HK-2 (cell line): Measurements from ENCODE around the gene WDR1.

Experiments used
- DNase-seq: peaks from one replicate; pipeline ENCODE4 v3.0.0-alpha.2; 2018; ENCODE audit not compliant: unreplicated experiment

Gene WDR1

DNA sequence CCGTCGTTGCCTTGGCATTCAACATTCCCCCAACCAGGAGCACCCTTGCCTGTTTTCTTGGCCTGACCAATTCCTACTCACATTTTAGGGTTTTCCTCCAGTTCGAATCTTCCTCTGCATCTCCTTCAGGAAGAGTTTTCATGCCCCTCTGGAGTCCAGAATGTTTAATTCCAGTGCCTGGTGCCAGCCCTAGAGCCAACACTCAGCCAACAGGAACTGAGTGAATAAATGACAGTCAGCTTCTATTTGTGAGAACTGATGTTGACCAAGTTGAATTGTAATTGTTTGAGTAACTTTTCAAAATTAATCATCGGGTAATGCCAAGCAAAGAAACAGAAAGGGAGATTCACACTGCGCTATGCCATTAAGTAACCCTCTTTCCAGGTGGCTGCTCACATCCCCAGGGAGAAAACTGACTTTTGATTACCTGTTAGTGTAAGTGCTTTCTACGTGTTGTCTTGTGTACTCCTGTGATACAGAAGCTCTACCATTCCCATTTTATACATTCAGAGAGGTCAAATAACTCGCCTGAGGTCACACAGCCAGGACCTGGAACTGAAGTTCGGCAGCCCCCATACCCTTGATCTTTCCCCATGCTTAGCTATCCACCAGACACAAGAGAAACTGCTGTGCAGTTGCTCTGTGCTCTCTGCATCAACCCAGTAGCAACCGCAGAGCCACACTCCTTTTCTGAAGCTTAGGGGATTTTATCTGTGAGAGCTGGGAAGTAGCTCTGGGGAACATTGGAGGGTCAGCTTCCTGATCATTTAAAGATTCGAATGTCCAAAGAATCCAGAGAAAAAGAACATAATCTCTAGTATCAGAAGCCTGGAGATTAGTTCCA, 76.3 kb downstream of the WDR1 start:
- DNase-seq, result no peak

DNA sequence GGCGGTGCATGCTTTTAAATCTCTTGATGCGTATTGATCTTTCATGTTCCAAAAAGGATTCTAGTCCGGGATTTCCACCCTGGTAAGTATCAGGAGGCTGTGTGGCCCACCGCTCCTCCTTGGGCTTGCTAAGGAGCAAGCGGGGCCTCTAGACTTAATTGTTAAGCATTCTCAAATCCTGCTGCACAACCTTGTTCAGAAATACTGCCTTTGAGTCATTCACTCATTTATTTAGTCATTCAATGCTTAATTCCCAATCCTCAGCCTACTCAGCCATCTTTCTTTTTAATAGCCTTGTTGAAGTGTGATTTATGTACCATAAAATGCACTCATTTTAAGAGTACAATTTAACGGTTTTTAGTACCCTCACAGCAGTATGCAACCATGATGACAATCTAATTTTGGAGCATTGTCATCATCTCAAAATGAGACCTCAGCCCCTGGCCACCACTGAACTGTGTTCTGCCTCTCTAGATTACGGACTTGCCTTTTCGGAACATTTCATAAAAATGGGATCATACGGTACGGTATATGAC, 79.7 kb downstream of the WDR1 start:
- no peak for DNase-seq

DNA sequence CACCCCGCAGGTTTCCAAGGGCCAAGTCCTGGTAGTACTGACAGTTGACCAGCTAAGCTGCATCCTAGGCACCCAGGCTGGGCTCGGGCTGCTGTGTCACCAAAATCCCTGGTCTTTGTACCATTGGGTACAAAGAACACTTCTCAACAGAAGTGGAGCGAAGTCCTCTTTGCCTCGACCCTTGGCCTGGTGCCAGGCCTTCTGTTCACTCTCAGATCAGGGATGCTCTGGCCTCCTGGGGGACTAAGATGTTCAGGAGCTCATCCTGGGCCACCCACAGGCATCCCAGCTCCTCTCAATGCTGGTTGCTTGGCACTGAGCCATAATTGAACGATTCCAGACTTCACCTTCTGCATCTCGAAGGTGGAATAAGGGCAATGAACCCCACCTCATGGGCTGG, 81.5 kb downstream of the WDR1 start:
- no peak for DNase-seq

DNA sequence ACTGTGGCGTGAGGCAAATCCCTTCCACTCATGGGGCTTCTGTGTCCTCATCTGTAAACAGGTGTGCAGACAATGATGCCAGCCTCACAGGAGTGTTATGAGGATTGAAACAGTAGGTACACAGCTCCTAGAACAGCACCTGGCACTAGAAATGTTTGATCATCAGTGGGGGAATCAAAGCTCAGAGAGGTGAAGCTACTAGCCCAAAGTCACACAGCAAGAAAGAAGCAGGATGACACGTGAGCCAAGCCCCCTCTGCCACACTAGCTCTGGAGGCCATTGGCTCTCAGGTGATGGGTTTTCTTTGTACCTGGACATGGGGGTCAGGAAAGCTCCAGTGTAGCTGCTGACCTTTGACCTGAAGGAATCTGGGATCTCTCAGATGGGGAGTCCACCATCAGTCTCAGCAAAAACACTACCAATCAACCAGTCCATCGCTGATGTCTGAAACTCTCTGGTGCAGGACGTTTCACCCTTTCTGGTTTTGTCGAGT, 81.9 kb downstream of the WDR1 start:
- no peak for DNase-seq

DNA sequence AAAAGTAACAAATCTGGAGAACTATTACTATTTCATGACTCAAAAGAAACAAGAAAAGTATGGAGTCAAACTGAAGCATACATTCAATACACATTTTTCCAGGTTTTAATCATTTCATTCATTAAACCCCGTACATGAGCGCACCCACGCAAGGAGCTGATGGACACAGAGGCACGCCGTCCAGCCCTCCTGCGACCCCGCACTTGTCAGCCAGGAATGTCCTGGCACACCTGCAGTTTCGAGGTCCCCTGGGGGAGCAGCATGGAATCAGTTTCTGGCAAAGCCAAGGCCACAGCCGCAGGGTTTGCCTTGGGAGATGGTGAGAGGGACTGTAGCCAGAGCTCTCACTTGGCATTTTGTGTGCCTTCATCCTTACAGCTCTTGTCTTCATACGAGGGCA, 82.5 kb downstream of the WDR1 start:
- no peak for DNase-seq

DNA sequence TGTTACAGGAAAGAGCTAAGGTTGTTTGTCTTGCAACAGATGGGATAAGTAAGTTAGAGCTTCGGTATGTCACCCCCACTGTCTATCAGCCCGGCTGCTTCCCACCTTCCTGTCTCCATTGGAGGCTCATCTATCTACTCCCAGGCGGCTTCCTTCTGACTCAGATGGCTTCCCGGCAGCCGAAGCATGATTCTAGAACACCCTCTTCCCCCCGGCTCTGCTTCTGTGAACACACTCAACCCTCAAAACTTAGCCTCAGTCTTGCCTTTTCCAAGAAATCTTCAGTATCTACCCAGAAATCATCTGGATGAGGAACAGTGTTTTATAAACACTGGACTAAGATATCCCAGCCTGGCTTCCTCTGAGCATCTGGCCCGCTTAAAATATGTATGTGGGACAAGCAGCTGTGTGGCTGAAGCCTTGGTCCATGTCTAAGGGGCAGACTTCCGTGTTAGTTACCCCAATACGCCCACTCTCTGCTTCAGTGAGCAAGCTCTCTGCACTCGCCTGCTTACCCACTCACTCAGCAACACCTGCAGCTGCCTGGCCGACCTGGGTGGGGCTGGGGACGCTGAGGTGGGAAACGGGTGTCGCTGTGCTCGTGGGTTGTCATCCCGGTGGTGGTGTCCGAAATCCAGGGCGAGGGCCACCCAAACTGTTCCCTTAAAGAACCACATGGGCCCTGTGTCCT, 83.3 kb downstream of the WDR1 start:
- DNase-seq, result peak; percentile 62

DNA sequence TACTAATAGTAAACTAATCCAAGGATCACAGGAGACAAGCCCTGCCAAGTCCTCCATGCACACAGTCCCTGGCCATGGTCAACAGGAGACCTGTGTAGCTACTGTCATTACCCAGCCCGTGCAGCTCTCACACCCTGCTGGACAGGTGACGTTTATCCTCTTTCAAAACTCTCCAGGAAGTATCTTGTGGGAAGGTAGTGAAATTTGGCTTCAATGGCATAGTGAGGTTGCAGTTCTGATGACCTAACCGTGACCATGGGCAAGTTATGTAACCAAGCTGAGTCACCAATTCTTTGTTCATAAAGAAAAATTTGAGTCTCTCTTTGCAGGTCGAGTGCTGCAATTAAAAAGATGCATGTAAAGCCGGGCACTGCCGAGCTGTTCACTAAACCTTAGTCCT, 84.0 kb downstream of the WDR1 start:
- DNase-seq, result no peak

DNA sequence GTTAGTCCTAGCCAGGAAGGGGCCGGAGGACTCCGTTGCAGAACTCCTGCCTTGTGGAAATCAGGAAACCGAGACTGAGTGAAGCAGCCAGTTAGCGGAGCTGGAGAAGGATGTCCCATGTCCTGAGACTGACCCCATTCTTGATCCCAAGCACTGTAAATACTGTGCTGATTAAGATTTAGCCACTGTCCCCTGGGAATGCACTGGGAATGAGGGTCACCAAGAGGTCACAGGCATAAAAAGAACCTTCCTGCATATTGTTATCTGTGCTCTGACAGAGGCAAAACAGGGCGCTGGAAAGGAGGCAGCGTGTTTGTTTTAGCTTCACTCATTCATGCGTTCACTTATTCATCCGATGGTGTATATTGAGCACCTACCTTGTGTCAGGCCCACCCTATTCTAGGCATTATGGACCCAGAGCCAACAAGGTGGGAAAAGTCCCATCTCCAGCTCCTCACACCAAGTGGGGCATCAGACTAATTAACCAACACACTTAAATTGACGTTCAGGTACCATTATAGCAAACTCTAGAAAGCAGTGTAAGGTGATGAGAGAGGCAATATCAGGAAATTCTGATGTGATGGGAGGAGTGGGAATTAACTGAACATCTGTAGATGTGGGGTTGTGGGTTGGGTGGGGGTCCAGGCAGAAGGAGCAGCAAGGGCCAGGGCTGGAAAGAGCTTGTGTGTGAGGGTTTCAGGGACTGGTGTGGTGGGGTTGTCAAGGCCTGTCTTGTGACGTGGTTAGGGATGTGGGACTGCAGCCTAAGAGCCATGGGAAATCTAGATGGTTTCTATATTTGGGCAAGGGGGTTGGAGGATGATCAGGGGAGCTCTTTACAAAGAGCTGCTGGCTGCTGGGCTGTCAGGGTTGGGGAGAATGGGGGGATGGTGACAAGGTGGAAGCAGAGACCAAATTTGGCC, 84.7 kb downstream of the WDR1 start:
- DNase-seq, result no peak

DNA sequence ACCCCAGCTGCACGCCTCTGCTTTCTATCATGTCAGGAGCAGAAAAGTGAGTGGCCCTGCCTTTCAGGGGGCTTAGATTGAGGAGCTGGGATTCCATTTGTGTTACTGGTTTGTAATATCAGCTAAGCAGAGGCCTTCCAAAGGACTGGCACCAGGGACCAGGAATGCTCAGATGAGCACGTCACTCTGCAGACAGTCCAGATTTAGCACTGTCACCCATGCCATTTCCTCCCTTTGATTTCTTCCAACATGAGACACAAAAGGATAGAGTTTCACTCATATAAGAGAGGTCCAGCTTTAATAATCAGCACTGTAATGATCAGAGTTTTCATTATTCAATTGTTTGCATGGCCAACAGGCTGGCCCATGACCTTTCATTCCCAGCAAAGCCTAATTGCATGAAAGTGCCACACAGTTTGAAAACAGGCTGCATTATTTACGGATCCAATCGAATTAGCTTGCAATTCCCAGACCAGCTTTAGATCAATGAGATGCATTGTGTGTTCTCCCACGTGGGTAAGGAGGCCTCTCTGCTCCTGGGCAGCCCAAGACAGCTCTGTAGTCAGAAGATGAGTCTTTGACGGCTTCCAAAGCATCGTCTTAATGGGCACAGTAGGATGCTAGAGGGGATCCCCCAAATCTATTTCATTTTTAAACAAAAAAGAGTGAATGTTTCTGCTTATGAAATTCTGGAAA, 85.5 kb downstream of the WDR1 start:
- DNase-seq, result no peak

DNA sequence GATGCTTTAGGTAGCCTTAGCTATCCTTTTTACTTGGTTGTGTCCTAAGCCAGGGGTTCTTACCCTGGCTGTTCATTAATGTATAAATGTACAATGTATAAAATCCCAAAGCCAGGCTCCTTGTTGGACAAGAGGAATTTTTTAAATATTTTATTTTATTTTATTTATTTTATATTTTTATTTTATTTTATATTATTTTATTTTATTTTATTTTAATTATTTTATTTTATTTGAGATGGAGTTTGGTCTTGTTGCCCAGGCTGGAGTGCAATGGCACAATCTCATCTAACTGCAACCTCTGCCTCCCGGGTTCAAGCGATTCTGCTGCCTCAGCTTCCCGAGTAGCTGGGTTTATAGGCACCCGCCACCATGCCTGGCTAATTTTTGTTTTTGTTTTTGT, 87.2 kb downstream of the WDR1 start:
- DNase-seq, result no peak

DNA sequence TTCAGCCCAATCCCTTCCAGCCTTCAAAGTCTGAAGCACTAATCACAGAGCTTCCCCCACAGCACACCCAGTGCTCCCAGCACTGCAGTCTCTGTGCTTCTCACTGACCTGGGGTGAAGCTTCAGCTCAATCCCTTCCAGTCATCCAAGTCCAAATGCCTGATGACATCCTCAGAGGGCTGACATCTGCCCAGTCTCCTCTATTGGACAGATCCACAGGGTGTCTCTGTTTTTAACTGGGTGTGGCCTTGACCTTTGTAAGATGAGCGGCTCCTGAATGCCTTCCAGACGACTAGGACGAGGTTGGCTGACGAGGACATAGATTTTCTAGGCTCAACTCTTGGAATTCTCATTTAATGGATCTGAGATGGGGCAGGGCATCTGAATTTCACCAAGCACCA, 87.7 kb downstream of the WDR1 start:
- no peak for DNase-seq

DNA sequence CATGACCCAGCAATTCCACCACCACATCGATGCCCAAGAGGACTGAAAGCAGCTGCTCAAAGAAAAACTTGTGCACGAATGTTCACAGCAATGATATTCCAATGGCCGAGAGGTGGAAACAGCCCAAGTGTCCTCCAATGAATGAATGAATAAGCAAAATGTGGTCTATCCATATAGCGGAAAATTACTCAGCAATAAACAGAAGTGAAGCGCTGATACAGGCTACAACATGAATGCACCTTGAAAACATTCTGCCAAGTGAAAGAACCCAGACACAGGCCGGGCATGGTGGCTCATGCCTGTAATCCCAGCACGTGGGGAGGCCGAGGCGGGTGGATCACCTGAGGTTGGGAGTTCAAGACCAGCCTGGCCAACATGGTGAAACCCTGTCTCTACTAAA, 90.1 kb downstream of the WDR1 start:
- no peak for DNase-seq

DNA sequence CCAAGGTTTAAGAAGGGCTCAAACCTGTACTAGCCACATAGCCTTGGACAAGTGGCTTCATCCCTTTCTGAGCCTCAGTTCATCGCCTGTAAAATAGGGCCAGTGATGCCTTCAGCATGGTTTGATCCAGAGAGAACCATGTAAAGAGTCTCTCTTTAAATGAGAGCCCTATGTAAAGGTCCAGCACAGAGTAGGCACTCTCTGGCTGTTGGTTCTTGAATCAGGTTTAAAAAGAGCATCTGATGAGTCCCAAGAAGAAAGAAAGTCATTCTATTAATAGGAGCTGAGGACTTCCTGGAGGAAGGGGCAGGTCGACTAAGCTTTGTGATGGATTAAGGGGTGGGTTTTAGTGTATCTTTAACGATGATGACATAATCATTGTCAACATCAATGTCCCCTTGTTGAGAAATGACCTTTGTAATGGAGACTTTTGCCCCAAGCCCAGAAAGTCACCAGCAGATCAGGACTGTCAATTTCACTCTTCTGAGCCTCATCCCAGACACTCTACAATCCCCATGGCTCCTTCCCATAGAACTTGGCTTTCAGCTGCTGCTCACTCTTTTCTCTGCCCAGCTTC, 91.3 kb downstream of the WDR1 start:
- DNase-seq, result no peak
